Measurements from ENCODE around the gene DENND1B.

The DENND1B gene

GRCh38 chr1:197799271-197799670 is 24.0 kb upstream of the DENND1B start:
- Histone ChIP-seq H2AFZ (ENCODE audit: low read depth, low read length) (peak overlapping the region; percentile 62; the same call in 1 of the 2 replicates), H3K79me2 (ENCODE audit: low read length) (no peaks in the 10 kb centered on the region), H3K9ac (ENCODE audit: low read length) (no peak overlapping the region), H3K27me3 (ENCODE audit: low read depth, low read length) (no peaks in the 10 kb centered on the region), H3K4me3 (ENCODE audit: low read length) (no peak overlapping the region), H3K36me3 (replicated peaks; ENCODE audit: low read depth, low read length) (peaks cover 22% of the 10 kb centered on the region), H3K4me2 (ENCODE audit: low read length) (no peak overlapping the region), H3K4me1 (ENCODE audit: low read length) (peaks cover 11% of the 10 kb centered on the region), H3K9me3 (ENCODE audit: insufficient read depth, low read length) (peaks cover 41% of the 10 kb centered on the region), H4K20me1 (ENCODE audit: insufficient read depth, low read length) (no peaks in the 10 kb centered on the region), H3K27ac (ENCODE audit: low read length) (no peak overlapping the region; the same call in 1 of the 2 replicates)
- TF ChIP-seq CTCF (IDR thresholded peaks at IDR 0.05; ENCODE audit: low read depth, low read length) (no peak), EZH2phosphoT487 (IDR thresholded peaks at IDR 0.05; ENCODE audit: low read depth) (no peak)

DNA sequence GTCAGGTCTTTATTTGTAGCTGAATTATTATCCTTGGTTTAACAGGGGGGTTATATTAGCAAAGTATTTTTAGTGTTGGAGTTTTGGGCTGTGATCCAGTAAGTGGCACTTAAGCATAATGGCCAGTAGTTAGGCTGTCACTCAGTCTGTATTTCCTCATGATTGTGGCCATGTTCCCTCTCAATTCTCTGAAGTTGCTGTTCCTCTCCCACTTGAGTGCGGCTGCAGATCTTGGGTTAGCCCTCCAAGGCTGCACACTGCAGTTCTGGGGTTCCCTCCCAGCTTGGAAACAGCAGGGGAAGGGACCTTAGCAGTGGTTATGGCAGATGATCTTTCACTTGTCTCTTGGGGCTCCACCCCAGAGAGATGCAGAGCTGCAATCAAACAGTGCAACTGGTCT is 23.2 kb upstream of the DENND1B start:
- no peak overlapping the region for H3K9ac ChIP-seq (ENCODE audit: low read length)
- 0 out of 2 replicates have a peak overlapping the region, but pooled peaks have one; percentile 22 for H2AFZ ChIP-seq (ENCODE audit: low read depth, low read length)
- H3K4me1 ChIP-seq (ENCODE audit: low read length): peaks cover 11% of the 10 kb centered on the region
- H3K9me3 ChIP-seq (ENCODE audit: insufficient read depth, low read length): peaks cover 41% of the 10 kb centered on the region
- TF ChIP-seq EZH2phosphoT487 (IDR thresholded peaks at IDR 0.05; ENCODE audit: low read depth) (no peak), CTCF (IDR thresholded peaks at IDR 0.05; ENCODE audit: low read depth, low read length) (no peak)
- no peaks in the 10 kb centered on the region for H4K20me1 ChIP-seq (ENCODE audit: insufficient read depth, low read length)
- H3K27me3 ChIP-seq (ENCODE audit: low read depth, low read length): no peaks in the 10 kb centered on the region
- H3K27ac ChIP-seq (ENCODE audit: low read length): no peak overlapping the region
- H3K4me3 ChIP-seq (ENCODE audit: low read length): no peak overlapping the region
- peaks cover 22% of the 10 kb centered on the region for H3K36me3 ChIP-seq (replicated peaks; ENCODE audit: low read depth, low read length)
- no peaks in the 10 kb centered on the region for H3K79me2 ChIP-seq (ENCODE audit: low read length)
- H3K4me2 ChIP-seq (ENCODE audit: low read length): no peak overlapping the region

- Histone ChIP-seq H3K4me1 (ENCODE audit: low read length) (peaks cover 11% of the 10 kb centered on the region), H3K27ac (ENCODE audit: low read length) (no peak overlapping the region), H3K27me3 (ENCODE audit: low read depth, low read length) (no peaks in the 10 kb centered on the region), H3K4me2 (ENCODE audit: low read length) (no peak overlapping the region), H3K9me3 (ENCODE audit: insufficient read depth, low read length) (peaks cover 41% of the 10 kb centered on the region), H2AFZ (ENCODE audit: low read depth, low read length) (no peak overlapping the region), H3K36me3 (replicated peaks; ENCODE audit: low read depth, low read length) (peaks cover 22% of the 10 kb centered on the region), H3K9ac (ENCODE audit: low read length) (no peak overlapping the region), H3K4me3 (ENCODE audit: low read length) (no peak overlapping the region), H4K20me1 (ENCODE audit: insufficient read depth, low read length) (no peaks in the 10 kb centered on the region), H3K79me2 (ENCODE audit: low read length) (no peaks in the 10 kb centered on the region)
- no peak for TF ChIP-seq EZH2phosphoT487 (IDR thresholded peaks at IDR 0.05; ENCODE audit: low read depth)
- TF ChIP-seq CTCF (IDR thresholded peaks at IDR 0.05; ENCODE audit: low read depth, low read length): no peak
Observed at GRCh38 chr1:197797010-197797409, 21.7 kb upstream of the DENND1B start.

DNA sequence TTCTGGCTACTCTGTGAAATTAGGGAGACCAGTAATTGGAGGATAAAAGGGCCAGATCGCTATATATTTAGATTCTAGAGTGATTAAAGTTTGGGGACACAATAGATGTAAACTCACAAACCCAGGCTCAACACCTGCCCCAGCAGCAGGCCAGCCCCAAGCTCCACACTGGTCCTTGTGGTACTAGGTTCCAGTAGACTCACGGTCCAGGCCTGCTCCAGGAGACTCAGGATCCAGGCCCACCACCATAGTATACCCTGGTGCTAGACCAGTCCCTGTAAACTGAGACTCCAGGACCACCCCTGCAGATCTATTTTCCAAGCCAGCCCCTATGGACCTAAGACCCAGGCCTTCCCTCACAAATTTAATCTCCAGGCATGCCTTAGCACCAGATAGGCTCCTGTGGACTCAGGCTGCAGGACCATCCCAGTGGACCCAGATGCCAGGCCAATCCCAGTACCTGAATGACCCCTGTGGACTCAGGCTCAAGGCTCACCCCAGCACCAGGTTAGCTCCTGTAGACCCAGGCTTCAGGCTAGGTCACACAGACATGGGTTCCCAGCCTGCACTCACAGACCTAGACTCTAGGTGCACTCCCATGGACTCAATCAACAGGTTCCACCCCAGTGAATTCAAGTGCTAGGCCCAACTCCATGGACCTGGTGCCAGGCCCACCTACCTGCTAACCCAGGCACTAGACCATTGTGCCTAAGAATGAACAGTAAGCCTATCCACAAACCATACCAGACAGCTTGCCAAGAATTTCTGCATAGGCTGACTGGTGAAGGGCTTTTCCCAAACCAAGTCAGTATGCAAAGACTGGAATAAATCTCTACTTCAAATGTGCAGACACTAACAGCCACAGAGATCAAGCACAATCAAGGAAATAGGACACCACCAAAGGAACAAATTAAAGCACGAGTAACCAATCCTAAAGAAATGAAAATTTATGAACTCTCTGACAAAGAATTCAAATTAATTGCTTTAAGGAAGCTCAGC is 13.8 kb upstream of the DENND1B start:
- TF ChIP-seq CTCF (IDR thresholded peaks at IDR 0.05; ENCODE audit: low read depth, low read length) (no peak), EZH2phosphoT487 (IDR thresholded peaks at IDR 0.05; ENCODE audit: low read depth) (no peak)
- no peak overlapping the region for H2AFZ ChIP-seq (ENCODE audit: low read depth, low read length)
- no peaks in the 10 kb centered on the region for H3K79me2 ChIP-seq (ENCODE audit: low read length)

More for the DNA sequence above, 13.8 kb upstream of the DENND1B start:
- H3K4me3 ChIP-seq (ENCODE audit: low read length): no peak overlapping the region
- H3K36me3 ChIP-seq (replicated peaks; ENCODE audit: low read depth, low read length): no peaks in the 10 kb centered on the region
- H3K4me1 ChIP-seq (ENCODE audit: low read length): no peaks in the 10 kb centered on the region
- H3K27me3 ChIP-seq (ENCODE audit: low read depth, low read length): no peaks in the 10 kb centered on the region
- H4K20me1 ChIP-seq (ENCODE audit: insufficient read depth, low read length): no peaks in the 10 kb centered on the region
- no peak overlapping the region for H3K9ac ChIP-seq (ENCODE audit: low read length)
- no peak overlapping the region for H3K27ac ChIP-seq (ENCODE audit: low read length)
- H3K9me3 ChIP-seq (ENCODE audit: insufficient read depth, low read length): no peaks in the 10 kb centered on the region
- H3K4me2 ChIP-seq (ENCODE audit: low read length): no peak overlapping the region

Measured in OCI-LY3 (cell line).